ENCODE results near the gene ZDHHC6. TPM values are rescaled to one million over a fixed set of nuclear protein-coding genes. Genes with fewer than 3 reads are reported as not detected.

Gene ZDHHC6
- total RNA-seq, 1 experiment from 2014 or later, result 88.5 TPM

- H2AFZ ChIP-seq (ENCODE audit: low read depth, low read length, poor library complexity, severe bottlenecking), result no peak overlapping the region
- peaks cover 94 to 99% of the 10 kb centered on the region in 2 experiments for H3K4me1 ChIP-seq (ENCODE audit: control insufficient read depth in 1 of 2, insufficient read depth in 2 of 2, low read length in 2 of 2)
- H3K79me2 ChIP-seq (ENCODE audit: insufficient read depth, low read length), result peaks cover 83% of the 10 kb centered on the region
- no peaks in the 10 kb centered on the region for H3K27me3 ChIP-seq (ENCODE audit: insufficient read depth, low read length)
- H3K27ac ChIP-seq (ENCODE audit: low read depth, low read length), result peak overlapping the region; percentile 86
- H3K9me3 ChIP-seq (ENCODE audit: control insufficient read depth in 1 of 2, insufficient read depth in 1 of 2, low read depth in 1 of 2, low read length in 2 of 2), result no peaks in the 10 kb centered on the region
- no peaks in the 10 kb centered on the region for H3K9me2 ChIP-seq (ENCODE audit: insufficient read depth)
- peak; percentile 60 for DNase-seq (ENCODE audit: low read depth, low spot score)
- peak overlapping the region; percentile 52 for H3K4me2 ChIP-seq (ENCODE audit: low read length)
- ChIA-PET POLR2A (interaction anchor here (0.7 to 5.3 kb wide), 9 partner anchors 10 to 50 kb away, joined by 3 to 44 read pairs (median 5); no protein-coding TSS in a partner anchor), RAD21 (ENCODE audit: low non-redundant PET in 1 of 2, low total read pairs in 2 of 2, uncharacterized antibody in 2 of 2, unreplicated experiment in 2 of 2) (interaction anchor here in 1 of 2 experiments (1.3 kb wide), 1 partner anchor 26 kb away, joined by 3 read pairs; no protein-coding TSS in a partner anchor), CTCF (interaction anchor here (0.6 to 4.5 kb wide), 5 partner anchors 15 to 894 kb away, joined by 3 to 23 read pairs (median 4); no protein-coding TSS in a partner anchor)
- BruUV-seq (replicated peaks), result no TSS peak
- H3K36me3 ChIP-seq (ENCODE audit: control insufficient read depth in 1 of 2, insufficient read depth in 2 of 2, low read length in 2 of 2), result no peaks in the 10 kb centered on the region
- H4K20me1 ChIP-seq (ENCODE audit: insufficient read depth), result no peaks in the 10 kb centered on the region
- peak overlapping the region in 1 of 2 experiments; percentile 5; a peak in 1 of 4 replicates for H3K4me3 ChIP-seq (replicated peaks in 1 of 2; ENCODE audit: low read depth in 1 of 2, low read length in 2 of 2)
- peak overlapping the region; percentile 65 for H3K9ac ChIP-seq (ENCODE audit: low read length)
- intact Hi-C loops (cut with micrococcal nuclease), result loop anchor here (2.0 kb wide), 1 partner anchor 28 kb away; no protein-coding TSS in a partner anchor
- peak; percentile 59 for ATAC-seq
- TF ChIP-seq SP1 (IDR thresholded peaks at IDR 0.05; ENCODE audit: low read depth), result no peak; the same call in 1 of the 2 replicates
- no peak for TF ChIP-seq YY1 (IDR thresholded peaks at IDR 0.05; ENCODE audit: extremely low read depth, insufficient replicate concordance, low read depth, low read length)
- TF ChIP-seq ELF1 (IDR thresholded peaks at IDR 0.05; ENCODE audit: borderline replicate concordance, low read depth), result no peak
- TF ChIP-seq EZH2phosphoT487 (IDR thresholded peaks at IDR 0.05; ENCODE audit: borderline replicate concordance), result no peak
- peak; percentile 63; the same call in 1 of the 2 replicates for TF ChIP-seq JUND (IDR thresholded peaks at IDR 0.05)
- no peak for TF ChIP-seq EGR1 (IDR thresholded peaks at IDR 0.05; ENCODE audit: low read depth)
- TF ChIP-seq REST (IDR thresholded peaks at IDR 0.05; ENCODE audit: low read depth), result no peak
- TF ChIP-seq, protein P1, sequence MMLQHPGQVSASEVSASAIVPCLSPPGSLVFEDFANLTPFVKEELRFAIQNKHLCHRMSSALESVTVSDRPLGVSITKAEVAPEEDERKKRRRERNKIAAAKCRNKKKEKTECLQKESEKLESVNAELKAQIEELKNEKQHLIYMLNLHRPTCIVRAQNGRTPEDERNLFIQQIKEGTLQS (IDR thresholded peaks at IDR 0.05), result no peak
- no peak for TF ChIP-seq POLR2A (IDR thresholded peaks at IDR 0.05; ENCODE audit: borderline replicate concordance, extremely low read depth, insufficient read depth, insufficient read length)
- TF ChIP-seq RAD21 (IDR thresholded peaks at IDR 0.05; ENCODE audit: low read depth), result no peak
- no peak for TF ChIP-seq ZNF274 (IDR thresholded peaks at IDR 0.05; ENCODE audit: low read depth, low read length)
- no peak for TF ChIP-seq POLR2AphosphoS5 (IDR thresholded peaks at IDR 0.05; ENCODE audit: low read depth, low read length)
- no peak for TF ChIP-seq SRF (IDR thresholded peaks at IDR 0.05; ENCODE audit: low read depth)
- no peak for TF ChIP-seq MAX (IDR thresholded peaks at IDR 0.05)
- TF ChIP-seq ZFX (IDR thresholded peaks at IDR 0.05), result no peak
- TF ChIP-seq FOSL1 (IDR thresholded peaks at IDR 0.05; ENCODE audit: low read depth), result peak; percentile 67; the same call in 1 of the 2 replicates
- TF ChIP-seq SIN3A (IDR thresholded peaks at IDR 0.05; ENCODE audit: low read depth), result no peak
- TF ChIP-seq CBX3 (IDR thresholded peaks at IDR 0.05; ENCODE audit: low read depth), result peak; percentile 7; the same call in 1 of the 2 replicates
- TF ChIP-seq, protein P2, sequence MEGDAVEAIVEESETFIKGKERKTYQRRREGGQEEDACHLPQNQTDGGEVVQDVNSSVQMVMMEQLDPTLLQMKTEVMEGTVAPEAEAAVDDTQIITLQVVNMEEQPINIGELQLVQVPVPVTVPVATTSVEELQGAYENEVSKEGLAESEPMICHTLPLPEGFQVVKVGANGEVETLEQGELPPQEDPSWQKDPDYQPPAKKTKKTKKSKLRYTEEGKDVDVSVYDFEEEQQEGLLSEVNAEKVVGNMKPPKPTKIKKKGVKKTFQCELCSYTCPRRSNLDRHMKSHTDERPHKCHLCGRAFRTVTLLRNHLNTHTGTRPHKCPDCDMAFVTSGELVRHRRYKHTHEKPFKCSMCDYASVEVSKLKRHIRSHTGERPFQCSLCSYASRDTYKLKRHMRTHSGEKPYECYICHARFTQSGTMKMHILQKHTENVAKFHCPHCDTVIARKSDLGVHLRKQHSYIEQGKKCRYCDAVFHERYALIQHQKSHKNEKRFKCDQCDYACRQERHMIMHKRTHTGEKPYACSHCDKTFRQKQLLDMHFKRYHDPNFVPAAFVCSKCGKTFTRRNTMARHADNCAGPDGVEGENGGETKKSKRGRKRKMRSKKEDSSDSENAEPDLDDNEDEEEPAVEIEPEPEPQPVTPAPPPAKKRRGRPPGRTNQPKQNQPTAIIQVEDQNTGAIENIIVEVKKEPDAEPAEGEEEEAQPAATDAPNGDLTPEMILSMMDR (IDR thresholded peaks at IDR 0.05 in 2 of 3, conservative IDR thresholded peaks at IDR 0.05 in 1 of 3; ENCODE audit: borderline replicate concordance in 1 of 3, insufficient read depth in 1 of 3, low read depth in 2 of 3, low read length in 2 of 3), result no peak
- no peak for TF ChIP-seq CEBPB (IDR thresholded peaks at IDR 0.05; ENCODE audit: low read depth)
- TF ChIP-seq ZBTB33 (IDR thresholded peaks at IDR 0.05; ENCODE audit: extremely low read depth, insufficient replicate concordance, low read length), result no peak
Observed at GRCh38 chr10:112491144-112491543, 44.4 kb upstream of the ZDHHC6 start.

Data from HCT116 (cell line).